Ovary (tissue), 9 donors: Measurements from ENCODE around the gene HIRA. TPM values are rescaled to one million over a fixed set of nuclear protein-coding genes. Genes with fewer than 3 reads are reported as not detected.
"Not testable (repeated sequence)": the region's sequence is repeated elsewhere in the genome, so short reads cannot be mapped to it uniquely, and the experiment has no call there.

ENCODE experiments used
- DNase-seq, 5 donors: peaks; one replicate each; pipeline ENCODE4 v3.0.0-alpha.2; 2019 to 2020
- H3K27ac ChIP-seq, 2 donors: fragments of 200-600 bp; one replicate each; pipeline versions ENCODE4 v1.5.1 to v1.8.0; 2019 to 2022
- H3K27me3 ChIP-seq: fragments of 200-600 bp; one replicate; pipeline ENCODE4 v1.8.0; 2022
- H3K36me3 ChIP-seq: fragments of 200-600 bp; sonication (generic); one replicate; pipeline ENCODE4 v1.5.1; 2019
- H3K4me1 ChIP-seq: one replicate; pipeline ENCODE4 v1.8.1; 2013; ENCODE audit warnings: mild to moderate bottlenecking, moderate library complexity; ENCODE audit not compliant: insufficient read depth
- H3K4me3 ChIP-seq: fragments of 200-600 bp; sonication (generic); one replicate; pipeline ENCODE4 v1.5.1; 2017
- H3K9me3 ChIP-seq, 2 donors: fragments of 200-600 bp in 1 of 2; sonication (generic) in 1 of 2; one replicate each; pipeline versions ENCODE4 v1.5.1 to v1.8.1; 2013 to 2019; ENCODE audit warnings: mild to moderate bottlenecking in 1 of 2, moderate library complexity in 1 of 2
- CTCF ChIP-seq, 3 donors: fragments of 450-650 bp in 2 of 3; fragments of 200-600 bp in 1 of 3; IDR thresholded peaks; one replicate each; pipeline versions ENCODE4 v1.5.1 to v1.8.0; 2016 to 2022; ENCODE audit warnings: antibody characterized with exemption in 3 of 3, mild to moderate bottlenecking in 1 of 3
- EP300 ChIP-seq: sonication (generic); formaldehyde crosslinking; IDR thresholded peaks from one replicate; pipeline ENCODE4 v1.6.1; 2017; ENCODE audit warnings: antibody characterized with exemption
- POLR2A ChIP-seq: fragments of 450-650 bp; IDR thresholded peaks from one replicate; pipeline ENCODE4 v1.6.1; 2017; ENCODE audit warnings: antibody characterized with exemption, mild to moderate bottlenecking, moderate library complexity
- WGBS, 3 donors: extraction: QIAGEN DNeasy Blood & Tissue Kit in 1 of 3; methylation state at CpG; one replicate each; pipeline versions ENCODE4 v1.1.5 to v1.1.7; 2013 to 2017; 5-methylcytosine and 5-hydroxymethylcytosine counted together
- intact Hi-C, 4 donors: fragments of 100-400 bp; cut with DNase I; formaldehyde crosslinking; loops; one replicate each; pipeline versions ENCODE4 v1.11.0 to v1.15.1; 2022 to 2023
- polyA plus RNA-seq, 2 donors: library from polyadenylated mRNA; stranded (reverse); fragments of 200-250 nt in 1 of 2; fragments of 350-450 nt in 1 of 2; fragmentation: Illumina TruSeq in 1 of 2; extraction: RNeasy Lipid Tissue Mini Kit (QIAGEN cat#74804) in 1 of 2; gene quantifications; one replicate each; pipeline ENCODE4 v1.2.3, GENCODE V29; 2013 to 2014
- total RNA-seq, 7 donors: library from RNA; depleted of rRNA in 2 of 7; stranded (reverse); fragments of >200 nt in 2 of 7; fragmentation: NEBNext Ultra II Directional in 3 of 7; extraction: Animal tissue kit (Norgen Biotek cat#: 25700) in 3 of 7; gene quantifications; one replicate each; pipeline versions ENCODE4 v1.1.0 to v1.2.4, GENCODE V29; 2016 to 2023
- donor health status: DM: no; HTN: no; CAD: no; lungs with moderate emphysema.
- donor health status: DM: no; HTN: no; CAD: no.
- donor health status: Bipolar disorder and iron deficiency.
- donor health status: DM: yes; HTN: yes; CAD: no.
- donor health status: DM: no; HTN: no; CAD: no.
- donor health status: DM: yes; HTN: yes; CAD: no.

The HIRA gene
- total and polyA plus RNA-seq, 9 donors = 7.2 to 31.6 (median 19.8) TPM

- peaks cover 0 to 2% of the 10 kb centered on the region in 2 donors for H3K9me3 ChIP-seq
- no peak for DNase-seq
- H3K27ac ChIP-seq = no peak overlapping the region
- H3K27me3 ChIP-seq = no peaks in the 10 kb centered on the region
- no peak overlapping the region for H3K4me3 ChIP-seq
- intact Hi-C loops = no loop called here
- H3K36me3 ChIP-seq = no peaks in the 10 kb centered on the region
- TF ChIP-seq EP300 (no peak), POLR2A (no peak), CTCF (IDR thresholded peaks at IDR 0.05) (no peak)
- no peaks in the 10 kb centered on the region for H3K4me1 ChIP-seq
Observed at GRCh38 chr22:19317865-19318264, 113.7 kb downstream of the HIRA start.

GRCh38 chr22:19307872-19308271 is 123.7 kb downstream of the HIRA start:
- Histone ChIP-seq H3K36me3 (no peaks in the 10 kb centered on the region), H3K4me3 (no peak overlapping the region), H3K4me1 (no peaks in the 10 kb centered on the region), H3K9me3 (no peaks in the 10 kb centered on the region), H3K27me3 (no peaks in the 10 kb centered on the region), H3K27ac (no peak overlapping the region)
- DNase-seq = no peak
- TF ChIP-seq POLR2A = no peak
- intact Hi-C loops = no loop called here
- 72 to 78% (median 73%) methylated on average over 2 of the region's 2 CpGs for WGBS, 3 donors

GRCh38 chr22:19306535-19306934 is 125.0 kb downstream of the HIRA start:
- H3K36me3 ChIP-seq, H3K27ac ChIP-seq, H3K27me3 ChIP-seq, DNase-seq, intact Hi-C loops, H3K4me1 ChIP-seq, H3K4me3 ChIP-seq, H3K9me3 ChIP-seq: not testable (repeated sequence)
- WGBS, 3 donors = 91 to 95% (median 92%) methylated on average over 6 of the region's 6 CpGs

- no peak overlapping the region for H3K4me3 ChIP-seq
- H3K27ac ChIP-seq = no peak overlapping the region
- TF ChIP-seq POLR2A (no peak), CTCF (IDR thresholded peaks at IDR 0.05) (no peak), EP300 (no peak)
- H3K9me3 ChIP-seq = no peaks in the 10 kb centered on the region
- H3K36me3 ChIP-seq = no peaks in the 10 kb centered on the region
- no peaks in the 10 kb centered on the region for H3K4me1 ChIP-seq
- H3K27me3 ChIP-seq = no peaks in the 10 kb centered on the region
- intact Hi-C loops = no loop called here
- DNase-seq = no peak
- 86 to 88% (median 87%) methylated on average over 5 of the region's 5 CpGs for WGBS, 3 donors
Observed at GRCh38 chr22:19304547-19304946, 127.0 kb downstream of the HIRA start.

GRCh38 chr22:19303785-19304184 is 127.7 kb downstream of the HIRA start:
- Histone ChIP-seq H3K4me1 (no peaks in the 10 kb centered on the region), H3K27ac (no peak overlapping the region), H3K27me3 (no peaks in the 10 kb centered on the region), H3K9me3 (no peaks in the 10 kb centered on the region), H3K36me3 (no peaks in the 10 kb centered on the region), H3K4me3 (no peak overlapping the region)
- intact Hi-C loops = no loop called here
- DNase-seq = no peak
- TF ChIP-seq POLR2A (no peak), CTCF (IDR thresholded peaks at IDR 0.05) (no peak), EP300 (no peak)
- WGBS, 3 donors = 41 to 74% (median 58%) methylated on average over 1 of the region's 1 CpG

GRCh38 chr22:19295733-19296132 is 135.8 kb downstream of the HIRA start:
- H3K36me3 ChIP-seq = no peaks in the 10 kb centered on the region
- TF ChIP-seq CTCF (IDR thresholded peaks at IDR 0.05) (no peak), POLR2A (no peak)

More at GRCh38 chr22:19295733-19296132, 135.8 kb downstream of the HIRA start:
- intact Hi-C loops = loop anchor here in 1 of 4 donors (10.0 kb wide), 1 partner anchor 129 kb away; no protein-coding TSS in a partner anchor
- no peaks in the 10 kb centered on the region for H3K9me3 ChIP-seq
- H3K27me3 ChIP-seq = no peaks in the 10 kb centered on the region
- H3K4me3 ChIP-seq = no peak overlapping the region
- no peak overlapping the region for H3K27ac ChIP-seq
- DNase-seq = no peak
- no peaks in the 10 kb centered on the region for H3K4me1 ChIP-seq
